ENCODE results near the gene SUOX.

Gene SUOX

GRCh38 chr12:55996715-55997534 is at the start of gene SUOX:
TSS of gene SUOX (plus strand) at chr12:55997276. CDS start at chr12:56002222, 4,946 bp downstream.
- peak; percentile 92 for DNase-seq (ENCODE audit: low read depth)
- H3K4me3 ChIP-seq (ENCODE audit: control insufficient read depth, low read depth, low read length) = peak within 1 kb of the TSS; percentile 82
- TF ChIP-seq CTCF (IDR thresholded peaks at IDR 0.05; ENCODE audit: control insufficient read depth, insufficient read depth, low read depth, low read length, missing control alignments) = no peak

GRCh38 chr12:55955344-55955743 is 41.7 kb upstream of the SUOX start:
- no peak for DNase-seq (ENCODE audit: low read depth)
- no peak for TF ChIP-seq CTCF (IDR thresholded peaks at IDR 0.05; ENCODE audit: control insufficient read depth, insufficient read depth, low read depth, low read length, missing control alignments)
- H3K4me3 ChIP-seq (ENCODE audit: control insufficient read depth, low read depth, low read length) = no peak overlapping the region

- no peak overlapping the region for H3K4me3 ChIP-seq (ENCODE audit: control insufficient read depth, low read depth, low read length)
- TF ChIP-seq CTCF (IDR thresholded peaks at IDR 0.05; ENCODE audit: control insufficient read depth, insufficient read depth, low read depth, low read length, missing control alignments) = peak; percentile 56
- no peak for DNase-seq (ENCODE audit: low read depth)
These were observed 41.1 kb upstream of the SUOX start for GRCh38 chr12:55955800-55956508.

- TF ChIP-seq CTCF (IDR thresholded peaks at IDR 0.05; ENCODE audit: control insufficient read depth, insufficient read depth, low read depth, low read length, missing control alignments) = no peak
- H3K4me3 ChIP-seq (ENCODE audit: control insufficient read depth, low read depth, low read length) = no peak overlapping the region
- DNase-seq (ENCODE audit: low read depth) = no peak
These were observed 39.8 kb upstream of the SUOX start for GRCh38 chr12:55957106-55957859.

- H3K4me3 ChIP-seq (ENCODE audit: control insufficient read depth, low read depth, low read length) = no peak overlapping the region
- DNase-seq (ENCODE audit: low read depth) = no peak
- no peak for TF ChIP-seq CTCF (IDR thresholded peaks at IDR 0.05; ENCODE audit: control insufficient read depth, insufficient read depth, low read depth, low read length, missing control alignments)
These were observed 33.3 kb upstream of the SUOX start for GRCh38 chr12:55963760-55964159.

- no peak for DNase-seq (ENCODE audit: low read depth)
- H3K4me3 ChIP-seq (ENCODE audit: control insufficient read depth, low read depth, low read length) = no peak overlapping the region
- no peak for TF ChIP-seq CTCF (IDR thresholded peaks at IDR 0.05; ENCODE audit: control insufficient read depth, insufficient read depth, low read depth, low read length, missing control alignments)
These were observed 31.8 kb upstream of the SUOX start for GRCh38 chr12:55965240-55965639.
